Sigmoid colon (tissue), 7 donors: ENCODE results near the gene GSK3B. TPM values are rescaled to one million over a fixed set of nuclear protein-coding genes. Genes with fewer than 3 reads are reported as not detected.

ENCODE experiments used
- DNase-seq: peaks from one replicate; pipeline ENCODE4 v3.0.0-alpha.2; 2019
- H3K27ac ChIP-seq, 4 donors: fragments of 200-600 bp; sonication (generic); one replicate each; pipeline ENCODE4 v1.5.1; 2016 to 2019; ENCODE audit warnings: mild to moderate bottlenecking in 1 of 4
- H3K27me3 ChIP-seq, 3 donors: fragments of 200-600 bp; sonication (generic); one replicate each; pipeline ENCODE4 v1.5.1; 2019; ENCODE audit warnings: mild to moderate bottlenecking in 1 of 3
- H3K36me3 ChIP-seq, 4 donors: fragments of 200-600 bp; sonication (generic); one replicate each; pipeline ENCODE4 v1.5.1; 2016 to 2019
- H3K4me1 ChIP-seq, 4 donors: fragments of 200-600 bp; sonication (generic); one replicate each; pipeline ENCODE4 v1.5.1; 2017 to 2019
- H3K4me3 ChIP-seq, 4 donors: fragments of 200-600 bp; sonication (generic); one replicate each; pipeline ENCODE4 v1.5.1; 2017 to 2019; ENCODE audit warnings: mild to moderate bottlenecking in 2 of 4, moderate library complexity in 1 of 4
- H3K9me3 ChIP-seq, 4 donors: fragments of 200-600 bp in 3 of 4; sonication (generic) in 3 of 4; one replicate each; pipeline versions ENCODE4 v1.5.1 to v1.6.1; 2013 to 2019
- EP300 ChIP-seq, 4 donors: sonication (generic); formaldehyde crosslinking; IDR thresholded peaks; one replicate each; pipeline ENCODE4 v1.6.1; 2017; ENCODE audit warnings: antibody characterized with exemption in 4 of 4
- POLR2A ChIP-seq, 2 donors: fragments of 450-650 bp; IDR thresholded peaks; one replicate each; pipeline ENCODE4 v1.6.1; 2016; ENCODE audit warnings: antibody characterized with exemption in 2 of 2, mild to moderate bottlenecking in 2 of 2, moderate library complexity in 2 of 2
- POLR2AphosphoS5 ChIP-seq, 4 donors: sonication (generic); formaldehyde crosslinking; IDR thresholded peaks; one replicate each; pipeline ENCODE4 v1.6.1; 2017; ENCODE audit warnings: antibody characterized with exemption in 4 of 4
- WGBS, 2 donors: extraction: QIAGEN DNeasy Blood & Tissue Kit; methylation state at CpG; one replicate each; pipeline ENCODE4 v1.1.7; 2013; 5-methylcytosine and 5-hydroxymethylcytosine counted together
- intact Hi-C: fragments of 100-400 bp; cut with DNase I; formaldehyde crosslinking; loops from one replicate; pipeline ENCODE4 v1.15.1; 2023
- polyA plus RNA-seq, 3 donors: library from polyadenylated mRNA; stranded (reverse); fragments of 200-250 nt; gene quantifications; one replicate each; pipeline ENCODE4 v1.2.3, GENCODE V29; 2013
- total RNA-seq, 4 donors: library from RNA; depleted of rRNA; stranded (reverse); fragments of >200 nt; gene quantifications; one replicate each; pipeline ENCODE4 v1.1.0, GENCODE V29; 2016
- TF ChIP-seq, protein P1 (sequence below), 4 experiments: fragments of 450-650 bp in 3 of 4; fragments of 200-600 bp in 1 of 4; IDR thresholded peaks; one replicate each; pipeline ENCODE4 v1.5.1; 2016 to 2019; ENCODE audit warnings: antibody characterized with exemption in 4 of 4, mild to moderate bottlenecking in 3 of 4, moderate library complexity in 2 of 4
- donor health status: healthy with polysubstance abuse.
- donor health status: Bipolar disorder and iron deficiency.
- donor health status: healthy.

GSK3B gene
- total and polyA plus RNA-seq, 7 donors, result 11.4 to 36.8 (median 23.2) TPM

DNA sequence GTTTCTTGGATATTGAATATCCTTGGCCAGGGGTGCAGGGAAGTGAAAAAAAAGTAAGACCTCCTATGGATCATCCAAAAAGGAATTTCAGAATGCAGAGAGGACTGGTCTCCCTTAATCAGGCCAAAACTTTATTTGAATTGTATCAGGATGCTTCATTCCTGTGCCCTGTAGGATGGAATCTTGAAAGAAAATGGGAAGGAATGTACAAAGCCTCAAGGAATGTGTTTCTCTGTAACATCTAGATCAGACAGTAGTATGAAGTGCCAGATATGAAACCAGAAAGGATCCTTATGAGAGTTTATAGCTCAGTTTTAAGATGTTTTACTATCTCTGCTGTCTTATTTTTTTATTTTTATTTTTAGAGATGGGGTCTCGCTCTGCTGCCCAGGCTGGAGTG lies 6.5 kb upstream of the GSK3B start:
- H3K27me3 ChIP-seq, result no peaks in the 10 kb centered on the region
- 94 to 100% methylated on average over 1 of the region's 1 CpG for WGBS, 2 donors
- intact Hi-C loops, result no loop called here

DNA sequence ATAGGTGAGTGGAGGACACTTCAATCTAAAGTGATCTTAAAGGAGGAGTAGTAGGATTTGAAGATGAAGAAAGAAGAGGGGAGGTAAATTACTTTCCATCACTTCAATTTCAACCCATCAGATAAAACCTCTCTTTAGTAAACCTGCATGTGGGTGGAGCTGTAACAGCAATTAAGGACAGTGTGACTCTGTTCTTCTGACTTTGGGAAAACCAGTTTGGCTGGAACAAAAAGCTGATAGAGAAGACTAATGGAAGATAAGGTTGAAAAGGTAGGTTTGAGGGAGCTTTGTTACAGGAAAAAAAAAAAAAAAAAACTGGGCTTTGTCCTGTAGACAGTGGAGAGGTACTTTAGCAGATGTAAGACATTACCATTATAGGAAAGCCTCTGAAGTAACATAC lies 4.5 kb upstream of the GSK3B start:
- TF ChIP-seq POLR2AphosphoS5 (IDR thresholded peaks at IDR 0.05) (no peak), POLR2A (IDR thresholded peaks at IDR 0.05) (no peak), EP300 (IDR thresholded peaks at IDR 0.05) (no peak)
- TF ChIP-seq, protein P1, sequence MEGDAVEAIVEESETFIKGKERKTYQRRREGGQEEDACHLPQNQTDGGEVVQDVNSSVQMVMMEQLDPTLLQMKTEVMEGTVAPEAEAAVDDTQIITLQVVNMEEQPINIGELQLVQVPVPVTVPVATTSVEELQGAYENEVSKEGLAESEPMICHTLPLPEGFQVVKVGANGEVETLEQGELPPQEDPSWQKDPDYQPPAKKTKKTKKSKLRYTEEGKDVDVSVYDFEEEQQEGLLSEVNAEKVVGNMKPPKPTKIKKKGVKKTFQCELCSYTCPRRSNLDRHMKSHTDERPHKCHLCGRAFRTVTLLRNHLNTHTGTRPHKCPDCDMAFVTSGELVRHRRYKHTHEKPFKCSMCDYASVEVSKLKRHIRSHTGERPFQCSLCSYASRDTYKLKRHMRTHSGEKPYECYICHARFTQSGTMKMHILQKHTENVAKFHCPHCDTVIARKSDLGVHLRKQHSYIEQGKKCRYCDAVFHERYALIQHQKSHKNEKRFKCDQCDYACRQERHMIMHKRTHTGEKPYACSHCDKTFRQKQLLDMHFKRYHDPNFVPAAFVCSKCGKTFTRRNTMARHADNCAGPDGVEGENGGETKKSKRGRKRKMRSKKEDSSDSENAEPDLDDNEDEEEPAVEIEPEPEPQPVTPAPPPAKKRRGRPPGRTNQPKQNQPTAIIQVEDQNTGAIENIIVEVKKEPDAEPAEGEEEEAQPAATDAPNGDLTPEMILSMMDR (IDR thresholded peaks at IDR 0.05), result no peak
- peaks cover 0 to 16% (median 12%) of the 10 kb centered on the region in 4 donors for H3K4me1 ChIP-seq
- H3K9me3 ChIP-seq, result no peaks in the 10 kb centered on the region
- intact Hi-C loops, result loop anchor here (5.0 to 10.0 kb wide), 7 partner anchors 79 to 644 kb away; partner anchors contain the start of genes CFAP91, COX17, GTF2E1 and LRRC58
- peaks cover 0 to 4% (median 0%) of the 10 kb centered on the region in 4 donors for H3K36me3 ChIP-seq
- H3K27me3 ChIP-seq, result no peaks in the 10 kb centered on the region
- H3K4me3 ChIP-seq, result no peak overlapping the region
- DNase-seq, result no peak
- no peak overlapping the region for H3K27ac ChIP-seq

More for the DNA sequence above, 6.5 kb upstream of the GSK3B start:
- H3K4me1 ChIP-seq, result peaks cover 0 to 16% (median 12%) of the 10 kb centered on the region in 4 donors
- DNase-seq, result no peak
- H3K4me3 ChIP-seq, result no peak overlapping the region
- no peaks in the 10 kb centered on the region for H3K9me3 ChIP-seq
- H3K36me3 ChIP-seq, result peaks cover 0 to 4% (median 0%) of the 10 kb centered on the region in 4 donors
- no peak overlapping the region for H3K27ac ChIP-seq
- no peak for TF ChIP-seq POLR2A (IDR thresholded peaks at IDR 0.05)
- TF ChIP-seq POLR2AphosphoS5 (IDR thresholded peaks at IDR 0.05), result no peak
- no peak for TF ChIP-seq EP300 (IDR thresholded peaks at IDR 0.05)
- TF ChIP-seq, protein P1 (IDR thresholded peaks at IDR 0.05), result no peak

DNA sequence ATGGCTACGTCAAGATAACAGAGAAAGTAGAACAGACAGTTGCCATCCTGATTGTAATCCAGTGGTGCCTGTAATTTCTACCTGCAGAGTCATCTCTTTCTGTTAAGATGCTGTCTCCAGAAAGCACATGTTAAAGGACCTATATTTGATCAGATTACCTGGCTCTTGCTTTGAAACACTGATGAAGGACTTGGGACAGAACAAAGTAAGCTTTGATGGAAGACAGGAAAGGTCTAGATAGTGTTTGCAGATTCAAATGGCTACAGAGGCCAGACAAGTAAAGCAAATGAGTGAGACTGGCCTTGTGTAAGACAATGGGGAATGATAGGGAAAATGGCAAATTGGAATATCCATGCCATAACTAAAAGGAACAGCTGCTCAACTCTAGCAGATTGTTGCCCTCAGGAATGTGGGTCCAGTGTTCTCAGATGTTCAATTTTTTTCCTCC lies 1.8 kb upstream of the GSK3B start:
- intact Hi-C loops, result loop anchor here (2.0 to 10.0 kb wide), 9 partner anchors 81 to 646 kb away; partner anchors contain the start of genes CFAP91, COX17, GTF2E1 and LRRC58
- peaks cover 0 to 32% (median 17%) of the 10 kb centered on the region in 4 donors for H3K4me1 ChIP-seq
- 0 to 2% methylated on average over 1 of the region's 1 CpG for WGBS, 2 donors
- H3K27ac ChIP-seq, result peak overlapping the region; percentile 99 to 100 (median 100)
- no peak for DNase-seq
- TF ChIP-seq, protein P1 (IDR thresholded peaks at IDR 0.05), result no peak
- TF ChIP-seq EP300 (IDR thresholded peaks at IDR 0.05) (no peak), POLR2A (IDR thresholded peaks at IDR 0.05) (no peak), POLR2AphosphoS5 (IDR thresholded peaks at IDR 0.05) (no peak)
- H3K9me3 ChIP-seq, result no peaks in the 10 kb centered on the region
- peaks cover 0 to 4% (median 0%) of the 10 kb centered on the region in 4 donors for H3K36me3 ChIP-seq
- H3K4me3 ChIP-seq, result peak overlapping the region; percentile 67 to 96 (median 84)
- H3K27me3 ChIP-seq, result no peaks in the 10 kb centered on the region

DNA sequence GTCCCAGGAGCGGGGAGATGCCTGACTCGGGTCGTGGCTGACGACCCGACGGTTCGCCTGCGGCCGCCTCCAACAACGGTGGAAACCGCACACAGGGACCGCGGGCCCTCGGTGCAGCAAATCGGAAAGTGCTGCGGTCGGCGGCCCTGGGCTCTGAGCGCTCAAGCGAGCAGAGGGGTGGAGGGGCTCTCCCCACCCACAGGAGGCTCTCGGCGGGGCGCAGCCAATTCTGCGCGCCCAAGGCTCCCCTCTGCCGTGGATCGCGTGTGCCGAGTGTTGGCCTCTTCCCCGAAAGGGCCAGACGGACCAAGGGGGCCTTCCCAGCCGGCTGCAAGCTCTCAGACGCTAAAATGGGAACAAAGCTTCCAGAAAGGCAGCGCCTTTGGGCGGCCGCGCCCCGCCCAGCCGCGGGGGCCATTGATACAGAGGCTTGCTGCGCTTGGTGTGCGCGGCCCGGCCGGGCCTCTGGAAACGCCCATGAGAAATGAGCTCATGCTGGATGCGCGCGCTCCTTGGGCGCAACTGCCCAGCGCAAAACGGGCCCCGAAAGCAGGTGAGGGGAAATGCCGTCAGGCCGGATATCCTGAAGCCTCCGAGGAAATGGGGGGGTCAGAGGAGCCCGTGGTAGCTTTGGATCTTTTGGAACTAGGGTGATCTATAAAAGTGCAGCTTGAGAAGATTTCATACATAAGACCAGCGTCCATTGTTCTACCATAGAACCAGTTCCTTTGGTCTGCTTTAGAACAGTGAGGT lies 1.2 kb upstream of the GSK3B start:
- Histone ChIP-seq H3K4me3 (peak overlapping the region; percentile 67 to 96 (median 84)), H3K4me1 (peaks cover 0 to 38% (median 23%) of the 10 kb centered on the region in 4 donors), H3K27me3 (no peaks in the 10 kb centered on the region), H3K36me3 (peaks cover 0 to 4% (median 0%) of the 10 kb centered on the region in 4 donors), H3K27ac (peak overlapping the region; percentile 99 to 100 (median 100)), H3K9me3 (no peaks in the 10 kb centered on the region)
- DNase-seq, result peak; percentile 96
- WGBS, 2 donors, result 0% methylated on average over 58 of the region's 58 CpGs
- intact Hi-C loops, result loop anchor here (2.0 to 10.0 kb wide), 9 partner anchors 82 to 647 kb away; partner anchors contain the start of genes CFAP91, COX17, GTF2E1 and LRRC58
- peak in 1 of 4 donors; percentile 34 for TF ChIP-seq EP300 (IDR thresholded peaks at IDR 0.05)
- TF ChIP-seq POLR2AphosphoS5 (IDR thresholded peaks at IDR 0.05), result peak; percentile 96 to 99 (median 98)
- peak; percentile 92 to 93 for TF ChIP-seq POLR2A (IDR thresholded peaks at IDR 0.05)
- TF ChIP-seq, protein P1 (IDR thresholded peaks at IDR 0.05), result no peak
